Mesenchymal stem cell (in vitro differentiated cells and primary cell): ENCODE results near the gene SOCS1.

ENCODE experiments used
- DNase-seq: peaks from one replicate; pipeline ENCODE4 v3.0.0-alpha.2; 2013
- H2AFZ ChIP-seq: one replicate; pipeline ENCODE4 v1.6.1; 2013; ENCODE audit warnings: low read depth, mild to moderate bottlenecking, control low read depth, inconsistent platforms, low read length, moderate library complexity
- H2AK5ac ChIP-seq: 2 replicates; pipeline ENCODE4 v1.6.1; 2013; ENCODE audit warnings: low read length, moderate library complexity, mild to moderate bottlenecking, inconsistent platforms; ENCODE audit not compliant: severe bottlenecking
- H2BK120ac ChIP-seq: one replicate; pipeline ENCODE4 v1.6.1; 2013; ENCODE audit warnings: low read depth, mild to moderate bottlenecking, inconsistent platforms, low read length, moderate library complexity
- H2BK12ac ChIP-seq, 2 experiments: one replicate each; pipeline ENCODE4 v1.6.1; 2013; ENCODE audit warnings: inconsistent platforms in 2 of 2, low read length in 2 of 2, mild to moderate bottlenecking in 2 of 2, moderate library complexity in 2 of 2, control low read depth in 1 of 2
- H2BK15ac ChIP-seq: one replicate; pipeline ENCODE4 v1.6.1; 2013; ENCODE audit warnings: mild to moderate bottlenecking, low read depth, inconsistent platforms; ENCODE audit not compliant: poor library complexity, severe bottlenecking
- H2BK5ac ChIP-seq: 2 replicates; pipeline ENCODE4 v1.6.1; 2013; ENCODE audit warnings: low read depth, mild to moderate bottlenecking, low read length, control low read depth, inconsistent platforms; ENCODE audit not compliant: poor library complexity, severe bottlenecking
- H3K14ac ChIP-seq, 2 experiments: one replicate each; pipeline ENCODE4 v1.6.1; 2013; ENCODE audit warnings: inconsistent platforms in 2 of 2, low read length in 2 of 2, control low read depth in 1 of 2, mild to moderate bottlenecking in 1 of 2, moderate library complexity in 1 of 2
- H3K18ac ChIP-seq, 2 experiments: one replicate each; pipeline ENCODE4 v1.6.1; 2013; ENCODE audit warnings: inconsistent platforms in 2 of 2, low read length in 2 of 2, control low read depth in 1 of 2, low read depth in 1 of 2, mild to moderate bottlenecking in 1 of 2
- H3K23ac ChIP-seq, 2 experiments: one replicate each; pipeline ENCODE4 v1.6.1; 2013; ENCODE audit warnings: inconsistent platforms in 2 of 2, low read length in 2 of 2, mild to moderate bottlenecking in 2 of 2, moderate library complexity in 2 of 2, control low read depth in 1 of 2
- H3K27ac ChIP-seq: 2 replicates; pipeline ENCODE4 v1.5.1; 2013; ENCODE audit warnings: mild to moderate bottlenecking, moderate library complexity, low read length, control low read depth, inconsistent platforms; ENCODE audit not compliant: poor library complexity, severe bottlenecking
- H3K27me3 ChIP-seq, 2 experiments: 2 replicates each; pipeline versions ENCODE4 v1.6.1 to v1.7.0; 2013; ENCODE audit warnings: low read length in 2 of 2, mild to moderate bottlenecking in 2 of 2, moderate library complexity in 2 of 2, control low read depth in 1 of 2, inconsistent platforms in 1 of 2; ENCODE audit not compliant: control insufficient read depth in 1 of 2, insufficient read depth in 1 of 2
- H3K36me3 ChIP-seq, 2 experiments: 2 replicates each; pipeline versions ENCODE4 v1.6.1 to v1.7.0; 2013; ENCODE audit warnings: low read length in 2 of 2, control low read depth in 1 of 2, inconsistent platforms in 1 of 2, low read depth in 1 of 2, mild to moderate bottlenecking in 1 of 2; ENCODE audit not compliant: insufficient read depth in 2 of 2, control insufficient read depth in 1 of 2
- H3K4ac ChIP-seq, 2 experiments: one replicate each; pipeline ENCODE4 v1.6.1; 2013; ENCODE audit warnings: inconsistent platforms in 2 of 2, low read length in 2 of 2, mild to moderate bottlenecking in 2 of 2, moderate library complexity in 2 of 2, control low read depth in 1 of 2, low read depth in 1 of 2
- H3K4me1 ChIP-seq: 2 replicates; pipeline ENCODE4 v1.6.1; 2013; ENCODE audit warnings: low read depth, low read length, control low read depth; ENCODE audit not compliant: control insufficient read depth, insufficient read depth
- H3K4me2 ChIP-seq: 2 replicates; pipeline ENCODE4 v1.6.1; 2013; ENCODE audit warnings: low read length, mild to moderate bottlenecking, inconsistent platforms; ENCODE audit not compliant: poor library complexity, severe bottlenecking
- H3K4me3 ChIP-seq, 2 experiments: 2 replicates each; pipeline versions ENCODE4 v1.5.1 to v1.7.0; 2013; ENCODE audit warnings: low read length in 2 of 2, mild to moderate bottlenecking in 2 of 2, control low read depth in 1 of 2, low read depth in 1 of 2; ENCODE audit not compliant: insufficient read depth in 1 of 2
- H3K79me1 ChIP-seq: replicated peaks from 2 replicates; pipeline ENCODE4 v1.6.1; 2013; ENCODE audit warnings: mild to moderate bottlenecking, control low read depth, low read length, inconsistent platforms; ENCODE audit not compliant: poor library complexity, severe bottlenecking
- H3K9ac ChIP-seq: 2 replicates; pipeline ENCODE4 v1.7.0; 2013; ENCODE audit warnings: mild to moderate bottlenecking, low read length, moderate library complexity
- H3K9me3 ChIP-seq: 2 replicates; pipeline ENCODE4 v1.7.0; 2013; ENCODE audit warnings: mild to moderate bottlenecking, low read length; ENCODE audit not compliant: control insufficient read depth
- H4K8ac ChIP-seq: one replicate; pipeline ENCODE4 v1.6.1; 2013; ENCODE audit warnings: inconsistent platforms, mild to moderate bottlenecking, low read length, moderate library complexity
- H4K91ac ChIP-seq: one replicate; pipeline ENCODE4 v1.6.1; 2013; ENCODE audit warnings: mild to moderate bottlenecking, low read length, inconsistent platforms
- WGBS: methylation state at CpG from one replicate; pipeline ENCODE4 v1.1.7; 2013; ENCODE audit warnings: mixed read lengths; 5-methylcytosine and 5-hydroxymethylcytosine counted together

Gene SOCS1

GRCh38 chr16:11232302-11232851 lies 23.6 kb downstream of the SOCS1 start:
- Histone ChIP-seq H3K9ac (no peak overlapping the region), H4K8ac (no peak overlapping the region), H3K27me3 (no peaks in the 10 kb centered on the region), H3K4me3 (no peak overlapping the region), H3K79me1 (no peaks in the 10 kb centered on the region), H3K14ac (no peak overlapping the region), H2AK5ac (no peak overlapping the region), H2BK12ac (no peak overlapping the region), H3K23ac (no peak overlapping the region), H3K9me3 (no peaks in the 10 kb centered on the region), H3K27ac (no peak overlapping the region), H2BK5ac (no peak overlapping the region), H2BK15ac (no peak overlapping the region), H3K4me2 (no peak overlapping the region), H4K91ac (no peak overlapping the region), H2AFZ (no peak overlapping the region), H3K4me1 (peaks cover 2% of the 10 kb centered on the region), H3K36me3 (no peaks in the 10 kb centered on the region), H3K18ac (no peak overlapping the region), H2BK120ac (no peak overlapping the region), H3K4ac (no peak overlapping the region)
- DNase-seq = no peak
- WGBS = 95% methylated on average over 1 of the region's 3 CpGs

GRCh38 chr16:11231367-11231970 lies 24.5 kb downstream of the SOCS1 start:
- no peaks in the 10 kb centered on the region for H3K9me3 ChIP-seq
- H3K36me3 ChIP-seq = no peaks in the 10 kb centered on the region
- H3K27ac ChIP-seq = no peak overlapping the region
- no peak overlapping the region for H2BK120ac ChIP-seq
- no peak overlapping the region for H2AFZ ChIP-seq
- H3K79me1 ChIP-seq = no peaks in the 10 kb centered on the region
- no peak overlapping the region for H2AK5ac ChIP-seq
- H2BK5ac ChIP-seq = no peak overlapping the region
- peaks cover 2% of the 10 kb centered on the region for H3K4me1 ChIP-seq
- H3K4me3 ChIP-seq = no peak overlapping the region
- H2BK12ac ChIP-seq = peak overlapping the region in 1 of 2 experiments; percentile 3
- H3K18ac ChIP-seq = no peak overlapping the region
- H3K4ac ChIP-seq = peak overlapping the region in 1 of 2 experiments; percentile 15
- H3K14ac ChIP-seq = no peak overlapping the region
- no peak overlapping the region for H4K91ac ChIP-seq
- WGBS = 66% methylated on average over 9 of the region's 10 CpGs
- H3K27me3 ChIP-seq = no peaks in the 10 kb centered on the region
- no peak overlapping the region for H2BK15ac ChIP-seq
- H3K23ac ChIP-seq = no peak overlapping the region
- no peak overlapping the region for H3K9ac ChIP-seq
- no peak for DNase-seq
- peak overlapping the region; percentile 82 for H4K8ac ChIP-seq
- no peak overlapping the region for H3K4me2 ChIP-seq

GRCh38 chr16:11229906-11230305 lies 26.1 kb downstream of the SOCS1 start:
- Histone ChIP-seq H3K23ac (no peak overlapping the region), H2AFZ (no peak overlapping the region), H3K36me3 (no peaks in the 10 kb centered on the region), H3K9ac (no peak overlapping the region), H2AK5ac (no peak overlapping the region), H3K4me1 (peaks cover 2% of the 10 kb centered on the region), H2BK15ac (no peak overlapping the region), H2BK12ac (no peak overlapping the region), H3K14ac (no peak overlapping the region), H3K27ac (no peak overlapping the region), H3K4me3 (no peak overlapping the region), H4K91ac (no peak overlapping the region), H3K18ac (no peak overlapping the region), H3K4me2 (no peak overlapping the region), H3K4ac (no peak overlapping the region), H4K8ac (no peak overlapping the region), H3K27me3 (no peaks in the 10 kb centered on the region), H2BK120ac (no peak overlapping the region), H2BK5ac (no peak overlapping the region), H3K9me3 (no peaks in the 10 kb centered on the region), H3K79me1 (no peaks in the 10 kb centered on the region)
- 95% methylated on average over 4 of the region's 4 CpGs for WGBS
- DNase-seq = no peak

- H3K18ac ChIP-seq = no peak overlapping the region
- H3K9ac ChIP-seq = no peak overlapping the region
- H3K79me1 ChIP-seq = no peaks in the 10 kb centered on the region
- H3K4ac ChIP-seq = no peak overlapping the region
- H4K8ac ChIP-seq = no peak overlapping the region
- H4K91ac ChIP-seq = no peak overlapping the region
- H3K9me3 ChIP-seq = no peaks in the 10 kb centered on the region
- no peak overlapping the region for H2BK15ac ChIP-seq
- H2BK12ac ChIP-seq = no peak overlapping the region
- H3K27me3 ChIP-seq = no peaks in the 10 kb centered on the region
- H3K23ac ChIP-seq = no peak overlapping the region
- no peak for DNase-seq
- H3K4me3 ChIP-seq = no peak overlapping the region
- H3K14ac ChIP-seq = no peak overlapping the region
- peaks cover 3% of the 10 kb centered on the region for H3K4me1 ChIP-seq
- no peak overlapping the region for H2AK5ac ChIP-seq
- no peak overlapping the region for H3K4me2 ChIP-seq
- H3K36me3 ChIP-seq = no peaks in the 10 kb centered on the region
- H3K27ac ChIP-seq = no peak overlapping the region
- no peak overlapping the region for H2AFZ ChIP-seq
- no peak overlapping the region for H2BK120ac ChIP-seq
- 90% methylated on average over 5 of the region's 5 CpGs for WGBS
- no peak overlapping the region for H2BK5ac ChIP-seq
These were observed 26.6 kb downstream of the SOCS1 start for GRCh38 chr16:11229432-11229831.
